ENCODE results near the gene GPR89B. TPM values are rescaled to one million over a fixed set of nuclear protein-coding genes. Genes with fewer than 3 reads are reported as not detected.

Gene GPR89B
- total and polyA plus RNA-seq, 2 donors from 2014 or later: 18.1 to 34.2 TPM

GRCh38 chr1:147892731-147893214 is 35.4 kb upstream of the GPR89B start:
- peak; percentile 95 for TF ChIP-seq CTCF (IDR thresholded peaks at IDR 0.05; ENCODE audit: borderline replicate concordance, extremely low read depth, insufficient read depth)
- DNase-seq: peak in 3 of 5 donors; percentile 51 to 83 (median 76)
- peak overlapping the region in 1 of 3 donors; percentile 9 for H3K4me3 ChIP-seq (ENCODE audit: low read length in 3 of 3)
- peak; percentile 68 for FAIRE-seq
- peak overlapping the region in 1 of 3 donors; percentile 34 for H3K9ac ChIP-seq (ENCODE audit: low read length in 3 of 3)
- H3K27me3 ChIP-seq (ENCODE audit: control insufficient read depth, insufficient read depth, low read length): no peaks in the 10 kb centered on the region
- no peaks in the 10 kb centered on the region for H3K9me3 ChIP-seq (ENCODE audit: control insufficient read depth in 2 of 3, insufficient read depth in 1 of 3, low read length in 3 of 3)
- H3K4me1 ChIP-seq (ENCODE audit: control insufficient read depth in 2 of 3, insufficient read depth in 2 of 3, low read depth in 1 of 3, low read length in 3 of 3): peaks cover 2 to 6% (median 4%) of the 10 kb centered on the region in 3 donors
- intact Hi-C loops (cut with DNase I): loop anchor here (5.0 kb wide), 1 partner anchor 395 kb away; no protein-coding TSS in a partner anchor
- H3K27ac ChIP-seq (ENCODE audit: low read depth in 2 of 2, low read length in 2 of 2): no peak overlapping the region
- H3K36me3 ChIP-seq (ENCODE audit: control insufficient read depth in 2 of 3, insufficient read depth in 3 of 3, low read length in 3 of 3): no peaks in the 10 kb centered on the region

- no peak overlapping the region for H3K9ac ChIP-seq (ENCODE audit: low read length in 3 of 3)
- DNase-seq (no peak), FAIRE-seq (no peak)
- H3K27ac ChIP-seq (ENCODE audit: low read depth in 2 of 2, low read length in 2 of 2): no peak overlapping the region
- peaks cover 2 to 7% (median 4%) of the 10 kb centered on the region in 3 donors for H3K4me1 ChIP-seq (ENCODE audit: control insufficient read depth in 2 of 3, insufficient read depth in 2 of 3, low read depth in 1 of 3, low read length in 3 of 3)
- H3K4me3 ChIP-seq (ENCODE audit: low read length in 3 of 3): no peak overlapping the region
- intact Hi-C loops (cut with DNase I): no loop called here
- TF ChIP-seq CTCF (IDR thresholded peaks at IDR 0.05; ENCODE audit: borderline replicate concordance, extremely low read depth, insufficient read depth): no peak
- no peaks in the 10 kb centered on the region for H3K36me3 ChIP-seq (ENCODE audit: control insufficient read depth in 2 of 3, insufficient read depth in 3 of 3, low read length in 3 of 3)
- H3K9me3 ChIP-seq (ENCODE audit: control insufficient read depth in 2 of 3, insufficient read depth in 1 of 3, low read length in 3 of 3): no peaks in the 10 kb centered on the region
- H3K27me3 ChIP-seq (ENCODE audit: control insufficient read depth, insufficient read depth, low read length): no peaks in the 10 kb centered on the region
These were observed 33.1 kb upstream of the GPR89B start for GRCh38 chr1:147895123-147895522.

GRCh38 chr1:147897029-147897752 is 31.0 kb upstream of the GPR89B start:
- Histone ChIP-seq H3K27me3 (ENCODE audit: control insufficient read depth, insufficient read depth, low read length) (no peaks in the 10 kb centered on the region), H3K4me1 (ENCODE audit: control insufficient read depth in 2 of 3, insufficient read depth in 2 of 3, low read depth in 1 of 3, low read length in 3 of 3) (peaks cover 0 to 6% (median 0%) of the 10 kb centered on the region in 3 donors), H3K9ac (ENCODE audit: low read length in 3 of 3) (no peak overlapping the region), H3K27ac (ENCODE audit: low read depth in 2 of 2, low read length in 2 of 2) (peak overlapping the region; percentile 45 to 54), H3K9me3 (ENCODE audit: control insufficient read depth in 2 of 3, insufficient read depth in 1 of 3, low read length in 3 of 3) (no peaks in the 10 kb centered on the region), H3K36me3 (ENCODE audit: control insufficient read depth in 2 of 3, insufficient read depth in 3 of 3, low read length in 3 of 3) (no peaks in the 10 kb centered on the region), H3K4me3 (ENCODE audit: low read length in 3 of 3) (no peak overlapping the region)
- intact Hi-C loops (cut with DNase I): no loop called here
- FAIRE-seq (no peak), DNase-seq (peak in 4 of 5 donors; percentile 26 to 62 (median 47))
- no peak for TF ChIP-seq CTCF (IDR thresholded peaks at IDR 0.05; ENCODE audit: borderline replicate concordance, extremely low read depth, insufficient read depth)

Measured in kidney (tissue), 14 donors.